Measurements from ENCODE around the gene MRPS34. TPM values are rescaled to one million over a fixed set of nuclear protein-coding genes. Genes with fewer than 3 reads are reported as not detected.

The MRPS34 gene
- total RNA-seq, 3 donors from 2014 or later: 89.1 to 107 (median 91.0) TPM

DNA sequence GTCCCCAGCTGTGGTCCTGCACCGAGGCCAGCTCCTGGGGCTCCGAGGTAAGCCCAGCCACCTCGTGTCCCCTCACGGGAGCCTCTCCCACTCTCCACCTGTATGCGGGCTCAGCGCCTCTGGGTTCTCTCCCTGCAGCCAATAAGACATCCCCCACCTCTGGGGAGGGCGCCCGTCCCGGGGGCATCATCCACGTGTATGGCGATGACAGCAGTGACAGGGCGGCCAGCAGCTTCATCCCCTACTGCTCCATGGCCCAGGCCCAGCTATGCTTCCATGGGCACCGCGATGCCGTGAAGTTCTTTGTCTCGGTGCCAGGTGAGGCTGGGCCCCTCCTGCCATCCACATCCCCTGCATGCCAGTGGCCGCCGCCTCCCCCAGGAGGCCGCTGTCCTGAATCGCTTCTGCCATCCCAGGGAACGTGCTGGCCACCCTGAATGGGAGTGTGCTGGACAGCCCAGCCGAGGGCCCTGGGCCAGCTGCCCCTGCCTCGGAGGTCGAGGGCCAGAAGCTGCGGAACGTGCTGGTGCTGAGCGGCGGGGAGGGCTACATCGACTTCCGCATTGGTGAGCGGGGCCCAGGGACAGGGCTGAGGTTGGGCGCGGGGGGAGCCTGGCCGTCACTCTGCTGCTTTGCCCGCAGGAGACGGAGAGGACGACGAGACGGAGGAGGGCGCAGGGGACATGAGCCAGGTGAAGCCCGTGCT, 4.7 kb downstream of the MRPS34 start:
- Histone ChIP-seq H3K4me1 (ENCODE audit: low read depth) (peaks cover 16% of the 10 kb centered on the region), H3K36me3 (ENCODE audit: low read depth) (no peaks in the 10 kb centered on the region), H3K4me3 (no peak overlapping the region), H3K9me3 (no peaks in the 10 kb centered on the region)
- TF ChIP-seq, protein P1, sequence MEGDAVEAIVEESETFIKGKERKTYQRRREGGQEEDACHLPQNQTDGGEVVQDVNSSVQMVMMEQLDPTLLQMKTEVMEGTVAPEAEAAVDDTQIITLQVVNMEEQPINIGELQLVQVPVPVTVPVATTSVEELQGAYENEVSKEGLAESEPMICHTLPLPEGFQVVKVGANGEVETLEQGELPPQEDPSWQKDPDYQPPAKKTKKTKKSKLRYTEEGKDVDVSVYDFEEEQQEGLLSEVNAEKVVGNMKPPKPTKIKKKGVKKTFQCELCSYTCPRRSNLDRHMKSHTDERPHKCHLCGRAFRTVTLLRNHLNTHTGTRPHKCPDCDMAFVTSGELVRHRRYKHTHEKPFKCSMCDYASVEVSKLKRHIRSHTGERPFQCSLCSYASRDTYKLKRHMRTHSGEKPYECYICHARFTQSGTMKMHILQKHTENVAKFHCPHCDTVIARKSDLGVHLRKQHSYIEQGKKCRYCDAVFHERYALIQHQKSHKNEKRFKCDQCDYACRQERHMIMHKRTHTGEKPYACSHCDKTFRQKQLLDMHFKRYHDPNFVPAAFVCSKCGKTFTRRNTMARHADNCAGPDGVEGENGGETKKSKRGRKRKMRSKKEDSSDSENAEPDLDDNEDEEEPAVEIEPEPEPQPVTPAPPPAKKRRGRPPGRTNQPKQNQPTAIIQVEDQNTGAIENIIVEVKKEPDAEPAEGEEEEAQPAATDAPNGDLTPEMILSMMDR (IDR thresholded peaks at IDR 0.05): no peak
- ATAC-seq (no peak), DNase-seq (no peak)
- intact Hi-C loops (cut with DNase I, micrococcal nuclease): no loop called here

- TF ChIP-seq, protein P1 (IDR thresholded peaks at IDR 0.05): no peak
- peaks cover 16% of the 10 kb centered on the region for H3K4me1 ChIP-seq (ENCODE audit: low read depth)
- H3K4me3 ChIP-seq: no peak overlapping the region
- DNase-seq: no peak
- ATAC-seq: no peak
- H3K9me3 ChIP-seq: no peaks in the 10 kb centered on the region
- no peaks in the 10 kb centered on the region for H3K36me3 ChIP-seq (ENCODE audit: low read depth)
- intact Hi-C loops (cut with DNase I, micrococcal nuclease): no loop called here
Measured at GRCh38 chr16:1767116-1767994, 5.6 kb downstream of the MRPS34 start.

GRCh38 chr16:1766701-1767100, 6.2 kb downstream of the MRPS34 start:
- Histone ChIP-seq H3K36me3 (ENCODE audit: low read depth) (no peaks in the 10 kb centered on the region), H3K4me1 (ENCODE audit: low read depth) (peaks cover 12% of the 10 kb centered on the region), H3K9me3 (no peaks in the 10 kb centered on the region), H3K4me3 (no peak overlapping the region)
- TF ChIP-seq, protein P1 (IDR thresholded peaks at IDR 0.05): no peak
- intact Hi-C loops (cut with DNase I, micrococcal nuclease): no loop called here
- no peak for DNase-seq
- ATAC-seq: no peak

- ATAC-seq (no peak), DNase-seq (no peak)
- intact Hi-C loops (cut with DNase I, micrococcal nuclease): no loop called here
- TF ChIP-seq, protein P1 (IDR thresholded peaks at IDR 0.05): no peak
- Histone ChIP-seq H3K4me1 (ENCODE audit: low read depth) (peaks cover 12% of the 10 kb centered on the region), H3K9me3 (no peaks in the 10 kb centered on the region), H3K4me3 (no peak overlapping the region), H3K36me3 (ENCODE audit: low read depth) (no peaks in the 10 kb centered on the region)
Measured at GRCh38 chr16:1766231-1766630, 6.7 kb downstream of the MRPS34 start.

- DNase-seq: no peak
- TF ChIP-seq, protein P1 (IDR thresholded peaks at IDR 0.05): no peak
- H3K9me3 ChIP-seq: no peaks in the 10 kb centered on the region
- intact Hi-C loops (cut with DNase I, micrococcal nuclease): no loop called here
- H3K36me3 ChIP-seq (ENCODE audit: low read depth): no peaks in the 10 kb centered on the region
- no peak for ATAC-seq
- H3K4me1 ChIP-seq (ENCODE audit: low read depth): peaks cover 12% of the 10 kb centered on the region
- H3K4me3 ChIP-seq: no peak overlapping the region
Measured at GRCh38 chr16:1765826-1766225, 7.1 kb downstream of the MRPS34 start.
